ENCODE results near the gene IGSF9.

Gene IGSF9

GRCh38 chr1:159989581-159989980, 44.2 kb upstream of the IGSF9 start:
- no peak for DNase-seq (ENCODE audit: low read depth)
- no peak for TF ChIP-seq CTCF (conservative IDR thresholded peaks at IDR 0.05; ENCODE audit: control insufficient read depth, insufficient read depth, low read depth, low read length)
- H3K4me3 ChIP-seq (ENCODE audit: control insufficient read depth, low read depth, low read length) = no peak overlapping the region

GRCh38 chr1:159988006-159988405, 42.6 kb upstream of the IGSF9 start:
- no peak for DNase-seq (ENCODE audit: low read depth)
- no peak overlapping the region for H3K4me3 ChIP-seq (ENCODE audit: control insufficient read depth, low read depth, low read length)
- no peak for TF ChIP-seq CTCF (conservative IDR thresholded peaks at IDR 0.05; ENCODE audit: control insufficient read depth, insufficient read depth, low read depth, low read length)

- no peak for TF ChIP-seq CTCF (conservative IDR thresholded peaks at IDR 0.05; ENCODE audit: control insufficient read depth, insufficient read depth, low read depth, low read length)
- DNase-seq (ENCODE audit: low read depth) = no peak
- no peak overlapping the region for H3K4me3 ChIP-seq (ENCODE audit: control insufficient read depth, low read depth, low read length)
Observed at GRCh38 chr1:159987186-159987585, 41.8 kb upstream of the IGSF9 start.

GRCh38 chr1:159986531-159986930, 41.1 kb upstream of the IGSF9 start:
- no peak for TF ChIP-seq CTCF (conservative IDR thresholded peaks at IDR 0.05; ENCODE audit: control insufficient read depth, insufficient read depth, low read depth, low read length)
- DNase-seq (ENCODE audit: low read depth) = no peak
- H3K4me3 ChIP-seq (ENCODE audit: control insufficient read depth, low read depth, low read length) = no peak overlapping the region

GRCh38 chr1:159986093-159986492, 40.7 kb upstream of the IGSF9 start:
- no peak for TF ChIP-seq CTCF (conservative IDR thresholded peaks at IDR 0.05; ENCODE audit: control insufficient read depth, insufficient read depth, low read depth, low read length)
- no peak for DNase-seq (ENCODE audit: low read depth)
- no peak overlapping the region for H3K4me3 ChIP-seq (ENCODE audit: control insufficient read depth, low read depth, low read length)

GRCh38 chr1:159985473-159985872, 40.1 kb upstream of the IGSF9 start:
- no peak for TF ChIP-seq CTCF (conservative IDR thresholded peaks at IDR 0.05; ENCODE audit: control insufficient read depth, insufficient read depth, low read depth, low read length)
- DNase-seq (ENCODE audit: low read depth) = no peak
- H3K4me3 ChIP-seq (ENCODE audit: control insufficient read depth, low read depth, low read length) = no peak overlapping the region

GRCh38 chr1:159983681-159984080, 38.3 kb upstream of the IGSF9 start:
- no peak for DNase-seq (ENCODE audit: low read depth)

More at GRCh38 chr1:159983681-159984080, 38.3 kb upstream of the IGSF9 start:
- H3K4me3 ChIP-seq (ENCODE audit: control insufficient read depth, low read depth, low read length) = no peak overlapping the region
- no peak for TF ChIP-seq CTCF (conservative IDR thresholded peaks at IDR 0.05; ENCODE audit: control insufficient read depth, insufficient read depth, low read depth, low read length)

Data from fibroblast of mammary gland (primary cell).